ENCODE results near the gene SNRNP200. TPM values are rescaled to one million over a fixed set of nuclear protein-coding genes. Genes with fewer than 3 reads are reported as not detected.

Gene SNRNP200
- total RNA-seq, 1 experiment from 2014 or later = 229 TPM

- no peaks in the 10 kb centered on the region for H3K4me1 ChIP-seq (replicated peaks; ENCODE audit: insufficient read depth)
- no peaks in the 10 kb centered on the region for H3K9me3 ChIP-seq (ENCODE audit: insufficient read depth, low read depth)
- TF ChIP-seq CTCF (conservative IDR thresholded peaks at IDR 0.05) = no peak
- TF ChIP-seq EZH2 (IDR thresholded peaks at IDR 0.05; ENCODE audit: low read depth) = no peak
- intact Hi-C loops (cut with micrococcal nuclease; ENCODE audit: unreplicated experiment) = no loop called here
- H3K9me2 ChIP-seq (ENCODE audit: insufficient read depth) = no peaks in the 10 kb centered on the region
- H4K20me1 ChIP-seq (ENCODE audit: insufficient read depth) = no peaks in the 10 kb centered on the region
- CTCF ChIA-PET = no interaction called here
- no peak overlapping the region for H3K4me2 ChIP-seq
- no peaks in the 10 kb centered on the region for H3K27me3 ChIP-seq (ENCODE audit: insufficient read depth, low read depth)
- H3F3A ChIP-seq (ENCODE audit: insufficient read depth, low read depth) = peaks cover 12% of the 10 kb centered on the region
- POLR2A ChIA-PET (ENCODE audit: unreplicated experiment) = interaction anchor here (0.7 kb wide), 1 partner anchor 24 kb away, joined by 9 read pairs; no protein-coding TSS in a partner anchor
- H3K27ac ChIP-seq = no peak overlapping the region
- H3K79me2 ChIP-seq (ENCODE audit: low read depth) = no peaks in the 10 kb centered on the region
- H3K4me3 ChIP-seq = no peak overlapping the region
- H2AFZ ChIP-seq = no peak overlapping the region
- no TSS peak for BruUV-seq (replicated peaks)
- no peak for DNase-seq
- no peaks in the 10 kb centered on the region for H3K36me3 ChIP-seq (ENCODE audit: low read depth)
Observed at GRCh38 chr2:96239745-96240264, 65.5 kb downstream of the SNRNP200 start.

GRCh38 chr2:96239091-96239490 is 66.3 kb downstream of the SNRNP200 start:
- no TSS peak for BruUV-seq (replicated peaks)
- Histone ChIP-seq H3K4me3 (no peak overlapping the region), H2AFZ (no peak overlapping the region), H3K4me1 (replicated peaks; ENCODE audit: insufficient read depth) (no peaks in the 10 kb centered on the region), H3K9me2 (ENCODE audit: insufficient read depth) (no peaks in the 10 kb centered on the region), H3K4me2 (no peak overlapping the region), H4K20me1 (ENCODE audit: insufficient read depth) (no peaks in the 10 kb centered on the region), H3K36me3 (ENCODE audit: low read depth) (no peaks in the 10 kb centered on the region), H3F3A (ENCODE audit: insufficient read depth, low read depth) (peaks cover 12% of the 10 kb centered on the region), H3K27me3 (ENCODE audit: insufficient read depth, low read depth) (no peaks in the 10 kb centered on the region), H3K27ac (no peak overlapping the region), H3K79me2 (ENCODE audit: low read depth) (no peaks in the 10 kb centered on the region), H3K9me3 (ENCODE audit: insufficient read depth, low read depth) (no peaks in the 10 kb centered on the region)
- intact Hi-C loops (cut with micrococcal nuclease; ENCODE audit: unreplicated experiment) = no loop called here
- TF ChIP-seq CTCF (conservative IDR thresholded peaks at IDR 0.05) (no peak), EZH2 (IDR thresholded peaks at IDR 0.05; ENCODE audit: low read depth) (no peak)
- DNase-seq = no peak
- ChIA-PET POLR2A (ENCODE audit: unreplicated experiment) (no interaction called here), CTCF (no interaction called here)

GRCh38 chr2:96238266-96238665 is 67.1 kb downstream of the SNRNP200 start:
- POLR2A ChIA-PET (ENCODE audit: unreplicated experiment) = no interaction called here
- CTCF ChIA-PET = no interaction called here
- H3F3A ChIP-seq (ENCODE audit: insufficient read depth, low read depth) = peaks cover 12% of the 10 kb centered on the region
- H3K27ac ChIP-seq = no peak overlapping the region
- BruUV-seq (replicated peaks) = no TSS peak
- no peaks in the 10 kb centered on the region for H3K9me3 ChIP-seq (ENCODE audit: insufficient read depth, low read depth)
- no peaks in the 10 kb centered on the region for H3K27me3 ChIP-seq (ENCODE audit: insufficient read depth, low read depth)
- intact Hi-C loops (cut with micrococcal nuclease; ENCODE audit: unreplicated experiment) = no loop called here
- H4K20me1 ChIP-seq (ENCODE audit: insufficient read depth) = no peaks in the 10 kb centered on the region
- no peak overlapping the region for H3K4me2 ChIP-seq
- no peaks in the 10 kb centered on the region for H3K9me2 ChIP-seq (ENCODE audit: insufficient read depth)
- TF ChIP-seq EZH2 (IDR thresholded peaks at IDR 0.05; ENCODE audit: low read depth) (no peak), CTCF (conservative IDR thresholded peaks at IDR 0.05) (no peak)
- H3K36me3 ChIP-seq (ENCODE audit: low read depth) = no peaks in the 10 kb centered on the region
- H3K79me2 ChIP-seq (ENCODE audit: low read depth) = no peaks in the 10 kb centered on the region
- H3K4me1 ChIP-seq (replicated peaks; ENCODE audit: insufficient read depth) = no peaks in the 10 kb centered on the region
- no peak overlapping the region for H3K4me3 ChIP-seq
- no peak overlapping the region for H2AFZ ChIP-seq
- no peak for DNase-seq
